Astrocyte (in vitro differentiated cells and primary cell): Measurements from ENCODE around the gene PHC2.

Experiments used
- EZH2 ChIP-seq: IDR thresholded peaks from 2 replicates; pipeline ENCODE4 v1.6.1; 2012; ENCODE audit warnings: mild to moderate bottlenecking, low read length, inconsistent platforms; ENCODE audit not compliant: insufficient read depth
- TF ChIP-seq, protein P1 (sequence below): IDR thresholded peaks from 2 replicates; pipeline ENCODE4 v1.5.1; 2011; ENCODE audit warnings: low read depth, mild to moderate bottlenecking, inconsistent platforms, low read length, moderate library complexity; ENCODE audit not compliant: insufficient read depth

GRCh38 chr1:33473900-33474299 is 43.0 kb upstream of the PHC2 start:
- TF ChIP-seq, protein P1, sequence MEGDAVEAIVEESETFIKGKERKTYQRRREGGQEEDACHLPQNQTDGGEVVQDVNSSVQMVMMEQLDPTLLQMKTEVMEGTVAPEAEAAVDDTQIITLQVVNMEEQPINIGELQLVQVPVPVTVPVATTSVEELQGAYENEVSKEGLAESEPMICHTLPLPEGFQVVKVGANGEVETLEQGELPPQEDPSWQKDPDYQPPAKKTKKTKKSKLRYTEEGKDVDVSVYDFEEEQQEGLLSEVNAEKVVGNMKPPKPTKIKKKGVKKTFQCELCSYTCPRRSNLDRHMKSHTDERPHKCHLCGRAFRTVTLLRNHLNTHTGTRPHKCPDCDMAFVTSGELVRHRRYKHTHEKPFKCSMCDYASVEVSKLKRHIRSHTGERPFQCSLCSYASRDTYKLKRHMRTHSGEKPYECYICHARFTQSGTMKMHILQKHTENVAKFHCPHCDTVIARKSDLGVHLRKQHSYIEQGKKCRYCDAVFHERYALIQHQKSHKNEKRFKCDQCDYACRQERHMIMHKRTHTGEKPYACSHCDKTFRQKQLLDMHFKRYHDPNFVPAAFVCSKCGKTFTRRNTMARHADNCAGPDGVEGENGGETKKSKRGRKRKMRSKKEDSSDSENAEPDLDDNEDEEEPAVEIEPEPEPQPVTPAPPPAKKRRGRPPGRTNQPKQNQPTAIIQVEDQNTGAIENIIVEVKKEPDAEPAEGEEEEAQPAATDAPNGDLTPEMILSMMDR, result no peak
- no peak for TF ChIP-seq EZH2
